Neural crest cell (in vitro differentiated cells): ENCODE results near the gene BRAF. TPM values are rescaled to one million over a fixed set of nuclear protein-coding genes. Genes with fewer than 3 reads are reported as not detected.

ENCODE experiments used
- DNase-seq: peaks from one replicate; pipeline ENCODE4 v3.0.0; 2021; ENCODE audit warnings: low read depth, mixed read lengths, low spot score
- H3K27ac Mint-ChIP-seq: one replicate; pipeline ENCODE4 v1.8.0; 2021; ENCODE audit warnings: mild to moderate bottlenecking, mixed read lengths; ENCODE audit not compliant: unreplicated experiment
- H3K27me3 Mint-ChIP-seq: 2 replicates; pipeline ENCODE4 v1.8.0; 2021; ENCODE audit warnings: low read depth, mild to moderate bottlenecking, mixed read lengths
- H3K36me3 Mint-ChIP-seq: 2 replicates; pipeline ENCODE4 v1.8.0; 2021; ENCODE audit warnings: low read depth, mild to moderate bottlenecking, mixed read lengths
- H3K4me1 Mint-ChIP-seq: 2 replicates; pipeline ENCODE4 v1.8.0; 2021; ENCODE audit warnings: mixed read lengths
- H3K4me3 Mint-ChIP-seq: one replicate; pipeline ENCODE4 v1.8.0; 2021; ENCODE audit warnings: mild to moderate bottlenecking, mixed read lengths
- H3K9me3 Mint-ChIP-seq: 2 replicates; pipeline ENCODE4 v1.8.0; 2021; ENCODE audit warnings: mixed read lengths
- CTCF ChIP-seq: fragments of 200-600 bp; sonication (generic); conservative IDR thresholded peaks from 2 replicates; pipeline ENCODE4 v1.5.0; 2021; ENCODE audit warnings: antibody characterized with exemption, mild to moderate bottlenecking
- total RNA-seq: library from RNA; stranded (reverse); gene quantifications from 2 replicates; pipeline ENCODE4 v1.2.1, GENCODE V29; 2021

Gene BRAF
- total RNA-seq, 1 donor from 2014 or later, result 27.7 TPM

DNA sequence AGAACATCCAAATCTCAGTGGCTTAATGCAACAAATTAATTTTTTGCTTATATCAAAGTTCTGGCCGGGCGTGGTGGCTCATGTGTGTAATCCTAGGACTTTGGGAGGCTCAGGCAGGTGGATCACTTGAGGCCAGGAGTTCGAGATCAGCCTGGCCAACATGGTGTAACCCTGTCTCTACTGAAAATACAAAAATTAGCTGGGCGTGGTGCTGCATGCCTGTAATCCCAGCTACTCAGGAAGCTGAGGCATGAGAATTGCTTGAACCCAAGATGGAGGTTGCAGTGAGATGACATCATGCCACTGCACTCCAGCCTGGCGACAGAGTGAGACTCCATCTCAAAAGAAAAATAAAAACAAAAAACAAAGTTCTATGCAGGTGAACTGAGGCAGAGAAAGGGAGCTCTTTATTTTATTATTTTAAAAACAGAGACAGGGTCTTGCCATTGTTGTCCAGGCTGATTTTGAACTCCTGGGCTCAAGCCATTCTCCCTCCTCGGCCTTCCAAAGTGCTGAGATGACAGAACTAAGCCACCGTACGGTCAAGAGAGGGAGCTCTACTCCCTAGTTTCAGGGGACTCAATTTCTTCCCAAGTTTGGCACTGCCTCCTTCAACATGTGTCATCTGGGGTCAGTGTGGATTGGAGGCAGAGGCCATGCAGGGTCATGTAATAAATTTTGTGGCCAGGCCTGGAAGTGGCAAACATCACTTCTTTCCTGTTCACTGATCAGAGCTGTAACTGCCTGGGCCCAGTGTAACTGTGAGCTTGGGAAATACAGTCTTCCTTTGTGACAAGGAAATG lies 249.6 kb downstream of the BRAF start:
- no peak overlapping the region for H3K27ac Mint-ChIP-seq
- H3K9me3 Mint-ChIP-seq, result no peaks in the 10 kb centered on the region
- H3K4me3 Mint-ChIP-seq, result peak overlapping the region; percentile 84
- H3K27me3 Mint-ChIP-seq, result peaks cover 3% of the 10 kb centered on the region
- peak; percentile 9 for DNase-seq
- no peaks in the 10 kb centered on the region for H3K36me3 Mint-ChIP-seq
- peaks cover 31% of the 10 kb centered on the region for H3K4me1 Mint-ChIP-seq
- peak; percentile 47 for TF ChIP-seq CTCF

DNA sequence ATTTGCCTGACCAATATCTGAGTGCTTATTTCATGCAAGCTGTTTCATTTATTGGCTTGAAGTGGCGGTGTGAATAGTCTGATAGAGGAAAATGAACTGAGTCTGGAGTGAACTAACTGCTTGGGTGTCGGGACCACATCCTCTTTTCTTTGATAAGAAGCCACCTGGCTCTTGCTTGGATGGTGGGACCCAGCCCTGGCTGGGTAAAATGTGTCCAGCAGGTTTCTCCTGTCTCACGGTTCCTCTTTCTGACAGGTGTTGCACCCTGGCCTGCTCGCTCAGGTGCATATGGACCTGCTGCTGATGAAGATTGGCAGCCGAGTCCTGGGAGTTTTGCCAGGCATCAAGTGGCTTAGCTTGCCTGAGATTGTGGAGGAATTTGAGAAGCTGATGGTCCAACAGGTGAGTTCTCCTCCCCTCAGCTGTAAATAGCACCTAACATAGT lies 250.4 kb downstream of the BRAF start:
- Mint-ChIP-seq H3K4me1 (peaks cover 31% of the 10 kb centered on the region), H3K27ac (no peak overlapping the region), H3K4me3 (peak overlapping the region; percentile 84), H3K9me3 (no peaks in the 10 kb centered on the region), H3K27me3 (peaks cover 3% of the 10 kb centered on the region), H3K36me3 (no peaks in the 10 kb centered on the region)
- TF ChIP-seq CTCF, result no peak
- no peak for DNase-seq

DNA sequence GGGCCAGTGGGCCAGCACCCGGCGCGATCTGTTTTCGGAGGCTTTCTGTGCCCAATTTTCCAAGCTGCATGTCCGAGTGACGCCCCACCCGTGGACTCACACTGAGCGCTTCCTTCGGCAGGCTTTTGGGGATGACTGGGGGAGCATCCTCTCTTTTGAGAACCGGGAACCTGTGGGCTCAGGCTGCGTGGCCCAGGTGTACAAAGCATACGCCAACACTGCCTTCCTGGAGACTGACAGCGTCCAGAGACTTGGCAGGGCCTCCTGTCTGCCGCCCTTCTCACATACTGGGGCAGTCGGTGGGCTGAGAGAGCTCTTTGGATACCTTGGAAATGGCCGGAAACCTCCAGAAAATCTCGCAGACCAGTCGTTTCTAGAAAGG lies 251.0 kb downstream of the BRAF start:
- Mint-ChIP-seq H3K36me3 (no peaks in the 10 kb centered on the region), H3K27ac (no peak overlapping the region), H3K9me3 (no peaks in the 10 kb centered on the region), H3K4me1 (peaks cover 31% of the 10 kb centered on the region), H3K27me3 (peaks cover 3% of the 10 kb centered on the region), H3K4me3 (peak overlapping the region; percentile 84)
- DNase-seq, result no peak
- no peak for TF ChIP-seq CTCF

DNA sequence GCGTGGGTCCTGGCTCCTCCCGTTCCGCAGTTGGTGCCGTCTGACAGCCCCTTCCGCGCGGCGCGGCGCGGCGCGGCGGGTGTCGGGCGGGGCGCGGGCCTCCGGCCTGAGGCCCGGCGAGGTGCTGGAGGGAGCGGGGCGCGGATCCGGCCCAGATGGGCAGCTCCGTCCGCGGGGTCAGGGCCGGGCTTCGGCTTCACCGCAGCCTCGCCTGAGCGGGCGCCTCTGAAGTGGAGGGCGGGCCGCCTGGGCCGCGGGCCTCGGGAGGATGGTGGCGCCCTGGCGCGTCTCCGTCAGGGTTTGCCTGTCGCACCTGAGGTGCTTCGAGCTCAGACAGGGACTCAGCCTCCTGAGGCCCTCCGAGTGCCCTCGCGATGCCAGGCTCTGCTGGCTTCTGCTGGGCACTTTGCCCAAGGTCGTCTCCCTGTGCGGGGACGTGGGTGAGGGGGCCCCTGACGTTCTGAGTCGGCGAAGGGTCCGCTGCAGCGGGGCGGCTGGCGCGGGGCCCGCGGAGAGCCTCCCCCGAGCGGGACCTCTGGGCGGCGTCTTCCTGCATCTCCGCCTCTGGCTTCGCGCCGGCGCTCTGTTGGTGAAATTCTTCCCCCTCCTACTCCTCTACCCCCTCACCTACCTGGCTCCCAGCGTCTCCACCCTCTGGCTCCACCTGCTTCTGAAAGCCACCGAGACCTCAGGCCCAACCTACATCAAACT lies 251.5 kb downstream of the BRAF start:
- Mint-ChIP-seq H3K27me3 (peaks cover 3% of the 10 kb centered on the region), H3K4me3 (peak overlapping the region; percentile 84), H3K36me3 (no peaks in the 10 kb centered on the region), H3K4me1 (peaks cover 31% of the 10 kb centered on the region), H3K9me3 (no peaks in the 10 kb centered on the region), H3K27ac (no peak overlapping the region)
- peak; percentile 33 for TF ChIP-seq CTCF
- DNase-seq, result peak; percentile 24

GRCh38 chr7:140672382-140673062 lies 252.2 kb downstream of the BRAF start, which contains the start of gene ADCK2:
TSS of gene ADCK2 (plus strand) at chr7:140672945. CDS start at chr7:140673331, 386 bp downstream.
- no peaks in the 10 kb centered on the region for H3K9me3 Mint-ChIP-seq
- H3K27me3 Mint-ChIP-seq, result peaks cover 3% of the 10 kb centered on the region
- H3K27ac Mint-ChIP-seq, result no peak within 1 kb of the TSS
- H3K4me1 Mint-ChIP-seq, result peaks cover 31% of the 10 kb centered on the region
- H3K36me3 Mint-ChIP-seq, result no peaks in the 10 kb centered on the region
- peak; percentile 24 for DNase-seq
- no peak for TF ChIP-seq CTCF
- peak within 1 kb of the TSS; percentile 84 for H3K4me3 Mint-ChIP-seq
